Type B pancreatic cell (in vitro differentiated cells): Measurements from ENCODE around the gene MBD3L4. TPM values are rescaled to one million over a fixed set of nuclear protein-coding genes. Genes with fewer than 3 reads are reported as not detected.

ENCODE experiments used
- DNase-seq: peaks from one replicate; pipeline ENCODE4 v3.0.0; 2021; ENCODE audit warnings: mixed read lengths; ENCODE audit not compliant: unreplicated experiment; ENCODE audit errors: extremely low spot score
- H3K27ac Mint-ChIP-seq: 2 replicates; pipeline ENCODE4 v1.8.0; 2021; ENCODE audit warnings: mild to moderate bottlenecking, mixed read lengths
- H3K27me3 Mint-ChIP-seq: 2 replicates; pipeline ENCODE4 v1.8.0; 2021; ENCODE audit warnings: mixed read lengths
- H3K36me3 Mint-ChIP-seq: 2 replicates; pipeline ENCODE4 v1.8.0; 2021; ENCODE audit warnings: mixed read lengths
- H3K4me1 Mint-ChIP-seq: one replicate; pipeline ENCODE4 v1.8.0; 2021; ENCODE audit warnings: mixed read lengths; ENCODE audit not compliant: unreplicated experiment
- H3K4me3 Mint-ChIP-seq: 2 replicates; pipeline ENCODE4 v1.8.0; 2021; ENCODE audit warnings: mild to moderate bottlenecking, mixed read lengths
- H3K9me3 Mint-ChIP-seq: 2 replicates; pipeline ENCODE4 v1.8.0; 2021; ENCODE audit warnings: mixed read lengths
- total RNA-seq: library from RNA; stranded (reverse); gene quantifications from 2 replicates; pipeline ENCODE4 v1.2.1, GENCODE V29; 2021; ENCODE audit warnings: low replicate concordance
- TF ChIP-seq, protein P1 (sequence below): fragments of 200-600 bp; sonication (generic); conservative IDR thresholded peaks from 2 replicates; pipeline ENCODE4 v1.5.0; 2021; ENCODE audit warnings: antibody characterized with exemption, mild to moderate bottlenecking

MBD3L4 gene
- total RNA-seq, 1 donor from 2014 or later, result not detected

DNA sequence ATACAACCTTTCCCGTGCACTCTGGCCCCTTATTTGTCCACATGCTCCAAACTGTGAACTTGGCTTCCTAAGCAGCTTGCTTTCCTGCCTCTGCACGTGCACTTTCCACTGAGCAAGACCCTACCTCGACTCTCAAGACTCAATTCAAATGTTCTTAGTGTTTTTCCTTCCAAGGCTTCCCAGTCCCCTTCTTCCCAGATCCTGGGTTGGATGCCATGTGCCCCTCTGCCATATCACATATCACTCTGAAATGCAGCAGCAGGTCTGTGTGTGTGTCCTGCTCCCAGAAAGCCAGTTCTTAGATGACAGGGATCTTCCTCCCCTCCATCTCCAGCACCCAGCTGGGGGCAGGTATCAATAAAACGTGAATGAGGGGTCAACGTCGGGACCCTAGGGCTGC, 32.6 kb upstream of the MBD3L4 start:
- no peak overlapping the region for H3K27ac Mint-ChIP-seq
- TF ChIP-seq, protein P1, sequence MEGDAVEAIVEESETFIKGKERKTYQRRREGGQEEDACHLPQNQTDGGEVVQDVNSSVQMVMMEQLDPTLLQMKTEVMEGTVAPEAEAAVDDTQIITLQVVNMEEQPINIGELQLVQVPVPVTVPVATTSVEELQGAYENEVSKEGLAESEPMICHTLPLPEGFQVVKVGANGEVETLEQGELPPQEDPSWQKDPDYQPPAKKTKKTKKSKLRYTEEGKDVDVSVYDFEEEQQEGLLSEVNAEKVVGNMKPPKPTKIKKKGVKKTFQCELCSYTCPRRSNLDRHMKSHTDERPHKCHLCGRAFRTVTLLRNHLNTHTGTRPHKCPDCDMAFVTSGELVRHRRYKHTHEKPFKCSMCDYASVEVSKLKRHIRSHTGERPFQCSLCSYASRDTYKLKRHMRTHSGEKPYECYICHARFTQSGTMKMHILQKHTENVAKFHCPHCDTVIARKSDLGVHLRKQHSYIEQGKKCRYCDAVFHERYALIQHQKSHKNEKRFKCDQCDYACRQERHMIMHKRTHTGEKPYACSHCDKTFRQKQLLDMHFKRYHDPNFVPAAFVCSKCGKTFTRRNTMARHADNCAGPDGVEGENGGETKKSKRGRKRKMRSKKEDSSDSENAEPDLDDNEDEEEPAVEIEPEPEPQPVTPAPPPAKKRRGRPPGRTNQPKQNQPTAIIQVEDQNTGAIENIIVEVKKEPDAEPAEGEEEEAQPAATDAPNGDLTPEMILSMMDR, result no peak
- H3K4me1 Mint-ChIP-seq, result peaks cover 4% of the 10 kb centered on the region
- H3K27me3 Mint-ChIP-seq, result no peaks in the 10 kb centered on the region
- peak overlapping the region; percentile 75 for H3K4me3 Mint-ChIP-seq
- no peak for DNase-seq
- H3K36me3 Mint-ChIP-seq, result peaks cover 36% of the 10 kb centered on the region
- H3K9me3 Mint-ChIP-seq, result no peaks in the 10 kb centered on the region

DNA sequence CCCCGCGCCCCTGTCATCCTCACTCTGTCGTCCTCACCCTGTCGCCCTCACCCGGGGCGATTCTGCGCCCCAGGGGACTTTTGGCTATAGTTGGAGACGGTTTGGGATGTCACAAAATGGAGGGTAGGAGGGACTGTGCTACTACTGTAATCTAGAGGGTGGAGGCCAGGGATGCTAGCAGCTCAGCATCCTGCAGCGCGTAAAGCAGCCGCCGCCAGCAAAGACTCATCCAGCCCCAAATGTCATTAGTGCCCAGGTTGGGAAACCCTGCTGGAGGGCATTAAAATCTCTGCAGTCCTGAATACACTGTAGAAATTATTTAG, 29.9 kb upstream of the MBD3L4 start:
- Mint-ChIP-seq H3K9me3 (no peaks in the 10 kb centered on the region), H3K4me3 (peak overlapping the region; percentile 96), H3K4me1 (peaks cover 4% of the 10 kb centered on the region), H3K27ac (peak overlapping the region; percentile 91), H3K27me3 (no peaks in the 10 kb centered on the region), H3K36me3 (peaks cover 16% of the 10 kb centered on the region)
- no peak for DNase-seq
- TF ChIP-seq, protein P1, result no peak

GRCh38 chr19:7069042-7069903, 29.3 kb upstream of the MBD3L4 start, which contains the start of gene ZNF557:
Gene ZNF557, plus strand, starts transcription at chr19:7069703. Its CDS starts 5,372 bp downstream, at chr19:7075075.
- Mint-ChIP-seq H3K4me1 (peaks cover 4% of the 10 kb centered on the region), H3K27me3 (no peaks in the 10 kb centered on the region), H3K9me3 (no peaks in the 10 kb centered on the region), H3K4me3 (peak within 1 kb of the TSS; percentile 96), H3K36me3 (peaks cover 13% of the 10 kb centered on the region), H3K27ac (peak within 1 kb of the TSS; percentile 91)
- DNase-seq, result peak; percentile 98
- TF ChIP-seq, protein P1, result no peak

DNA sequence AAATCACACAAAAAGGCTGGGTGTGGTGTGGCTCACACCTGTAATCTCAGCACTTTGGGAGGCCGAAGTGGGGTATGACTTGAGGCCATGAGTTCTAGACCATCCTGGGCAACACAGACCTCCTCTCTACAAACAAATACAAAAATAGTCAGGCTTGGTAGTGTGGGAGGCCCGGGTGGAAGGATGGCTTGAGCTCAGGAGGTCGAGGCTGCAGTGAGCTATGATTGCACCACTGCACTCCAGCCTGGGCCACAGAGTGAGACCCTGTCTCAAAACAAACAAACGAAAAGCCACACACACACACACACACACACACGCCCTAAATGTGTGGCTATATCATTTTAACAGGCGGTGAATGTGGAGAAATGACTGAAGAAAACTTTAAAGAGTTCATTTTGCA, 28.6 kb upstream of the MBD3L4 start:
- DNase-seq, result no peak
- Mint-ChIP-seq H3K27ac (peak overlapping the region; percentile 91), H3K36me3 (peaks cover 10% of the 10 kb centered on the region), H3K9me3 (no peaks in the 10 kb centered on the region), H3K27me3 (no peaks in the 10 kb centered on the region), H3K4me3 (peak overlapping the region; percentile 96), H3K4me1 (peaks cover 4% of the 10 kb centered on the region)
- TF ChIP-seq, protein P1, result no peak

GRCh38 chr19:7067716-7068115, 27.7 kb upstream of the MBD3L4 start:
- Mint-ChIP-seq H3K36me3 (peaks cover 8% of the 10 kb centered on the region), H3K27ac (no peak overlapping the region), H3K4me3 (no peak overlapping the region), H3K9me3 (no peaks in the 10 kb centered on the region), H3K27me3 (no peaks in the 10 kb centered on the region), H3K4me1 (peaks cover 4% of the 10 kb centered on the region)
- TF ChIP-seq, protein P1, result no peak
- no peak for DNase-seq
